HepG2 (cell line): ENCODE data around the gene MORN3. TPM values are rescaled to one million over a fixed set of nuclear protein-coding genes. Genes with fewer than 3 reads are reported as not detected.

Source experiments
- PRMT3 ChIP-seq: sonication (generic); formaldehyde crosslinking; IDR thresholded peaks from 2 replicates; pipeline ENCODE4 v1.8.1; 2022; ENCODE audit warnings: low read depth, mild to moderate bottlenecking, moderate library complexity, missing genetic modification reagents, borderline replicate concordance
- RBFOX2 ChIP-seq: fragments of 200-400 bp; formaldehyde crosslinking; IDR thresholded peaks from 2 replicates; pipeline ENCODE4 v1.6.1; 2017; ENCODE audit warnings: low read depth, mild to moderate bottlenecking, low read length
- SIN3B ChIP-seq: fragments of 150-350 bp; IDR thresholded peaks from 2 replicates; pipeline ENCODE4 v1.6.1; 2014; ENCODE audit warnings: low read length
- THAP9 ChIP-seq: sonication (generic); formaldehyde crosslinking; IDR thresholded peaks from 2 replicates; pipeline ENCODE4; 2020; ENCODE audit warnings: missing genetic modification reagents, mild to moderate bottlenecking, borderline replicate concordance
- WIZ ChIP-seq: sonication (generic); formaldehyde crosslinking; IDR thresholded peaks from 2 replicates; pipeline ENCODE4 v1.5.1; 2020; ENCODE audit warnings: mild to moderate bottlenecking, missing genetic modification reagents
- ZNF138 ChIP-seq: sonication (generic); formaldehyde crosslinking; IDR thresholded peaks from 2 replicates; pipeline ENCODE4 v1.5.0; 2020; ENCODE audit warnings: mild to moderate bottlenecking, low read depth, missing genetic modification reagents
- ZNF264 ChIP-seq: sonication (generic); formaldehyde crosslinking; IDR thresholded peaks from 2 replicates; pipeline ENCODE4 v1.4.0; 2020; ENCODE audit warnings: missing genetic modification reagents
- ZNF296 ChIP-seq: sonication (generic); formaldehyde crosslinking; conservative IDR thresholded peaks from 2 replicates; pipeline ENCODE4 v1.5.0; 2020; ENCODE audit warnings: mild to moderate bottlenecking, missing genetic modification reagents
- ZNF512B ChIP-seq: sonication (generic); formaldehyde crosslinking; IDR thresholded peaks from 2 replicates; pipeline ENCODE4 v1.5.1; 2020; ENCODE audit warnings: missing genetic modification reagents, mild to moderate bottlenecking, borderline replicate concordance
- ZNF644 ChIP-seq: IDR thresholded peaks from 2 replicates; pipeline ENCODE4 v1.6.1; 2016; ENCODE audit warnings: low read depth
- ZNF772 ChIP-seq: sonication (generic); formaldehyde crosslinking; IDR thresholded peaks from 2 replicates; pipeline ENCODE4 v1.5.0; 2020; ENCODE audit warnings: mild to moderate bottlenecking, missing genetic modification reagents
- ZNF781 ChIP-seq: sonication (generic); formaldehyde crosslinking; IDR thresholded peaks from 2 replicates; pipeline ENCODE4 v1.5.1; 2020; ENCODE audit warnings: borderline replicate concordance, mild to moderate bottlenecking, missing genetic modification reagents; ENCODE audit errors: not compliant biosample characterization
- ZSCAN12 ChIP-seq: sonication (generic); formaldehyde crosslinking; IDR thresholded peaks from 2 replicates; pipeline ENCODE4 v1.9.0; 2021; ENCODE audit warnings: mild to moderate bottlenecking, missing genetic modification reagents
- ZSCAN9 ChIP-seq: IDR thresholded peaks from 2 replicates; pipeline ENCODE4 v1.6.1; 2016; ENCODE audit warnings: borderline replicate concordance
- polyA plus RNA-seq, 8 experiments: library from polyadenylated mRNA; depleted of rRNA in 3 of 8; stranded (reverse) in 7 of 8; unstranded in 1 of 8; fragments of >200 nt; fragmentation: Illumina TruSeq in 4 of 8; extraction: Trizol in 4 of 8; gene quantifications; 2 replicates each; pipeline versions ENCODE4 v1.2.1 to v1.2.3, GENCODE V29; 2011 to 2016; ENCODE audit warnings: low read depth in 4 of 8, missing spikeins in 1 of 8, mixed read lengths in 1 of 8; ENCODE audit not compliant: insufficient read depth in 1 of 8
- total RNA-seq, 5 experiments: library from RNA; depleted of rRNA; stranded (reverse); fragments of >200 nt; fragmentation: Illumina TruSeq; extraction: Trizol; gene quantifications; 2 replicates each; pipeline ENCODE4 v1.2.3, GENCODE V29; 2016; ENCODE audit warnings: low read depth in 1 of 5
- TF ChIP-seq, protein P1 (sequence below): IDR thresholded peaks from 2 replicates; pipeline ENCODE4 v1.6.1; 2016
- TF ChIP-seq, protein P2 (sequence below): sonication (generic); formaldehyde crosslinking; IDR thresholded peaks from 2 replicates; pipeline ENCODE4 v1.4.0; 2020; ENCODE audit warnings: missing genetic modification reagents, borderline replicate concordance
- TF ChIP-seq, protein P3 (sequence below): sonication (generic); formaldehyde crosslinking; IDR thresholded peaks from 2 replicates; pipeline ENCODE4 v1.8.1; 2022; ENCODE audit warnings: low read depth, mild to moderate bottlenecking, missing genetic modification reagents

MORN3 gene
- total and polyA plus RNA-seq, 2 of the 13 experiments (the other 11 are each of a cell fraction or from before 2014, with no cell fraction given) = 1.1 to 2.0 TPM

DNA sequence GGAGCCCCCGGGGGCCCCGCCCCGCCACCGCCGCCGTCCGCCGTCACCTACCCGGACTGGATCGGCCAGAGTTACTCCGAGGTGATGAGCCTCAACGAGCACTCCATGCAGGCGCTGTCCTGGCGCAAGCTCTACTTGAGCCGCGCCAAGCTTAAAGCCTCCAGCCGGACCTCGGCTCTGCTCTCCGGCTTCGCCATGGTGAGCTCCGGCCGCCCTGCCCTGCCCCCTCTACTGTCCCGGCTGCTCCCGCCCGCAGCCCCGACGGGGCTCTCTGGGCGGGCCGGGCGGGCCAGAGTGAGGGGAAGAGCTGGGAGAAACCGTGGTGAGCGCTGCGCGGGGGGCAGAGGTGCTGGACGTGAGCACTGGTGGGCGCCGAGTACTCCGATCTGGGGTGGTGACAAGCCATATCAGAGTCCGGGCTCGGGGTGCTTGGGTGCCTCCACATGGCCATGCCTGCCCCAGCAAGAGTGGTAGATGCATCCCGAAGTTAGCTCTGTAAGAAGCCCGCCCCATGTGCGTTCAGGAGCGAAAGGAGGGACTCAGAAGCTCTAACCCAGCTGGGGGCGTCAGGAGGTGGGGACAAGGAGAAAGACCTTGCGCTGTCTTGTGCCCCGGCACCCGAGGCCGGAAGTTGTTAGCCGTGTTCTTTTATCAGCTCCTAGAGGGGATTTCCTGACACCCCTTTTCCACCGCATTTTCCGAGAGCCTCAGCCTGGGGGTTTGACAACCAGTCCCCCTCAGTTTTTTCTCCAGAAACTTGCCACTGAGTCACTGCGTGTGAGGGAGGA is 42.4 kb downstream of the MORN3 start (continued):
- no peak for TF ChIP-seq THAP9
- no peak for TF ChIP-seq ZNF644 (CRISPR knock-in tag)
- TF ChIP-seq, protein P1, sequence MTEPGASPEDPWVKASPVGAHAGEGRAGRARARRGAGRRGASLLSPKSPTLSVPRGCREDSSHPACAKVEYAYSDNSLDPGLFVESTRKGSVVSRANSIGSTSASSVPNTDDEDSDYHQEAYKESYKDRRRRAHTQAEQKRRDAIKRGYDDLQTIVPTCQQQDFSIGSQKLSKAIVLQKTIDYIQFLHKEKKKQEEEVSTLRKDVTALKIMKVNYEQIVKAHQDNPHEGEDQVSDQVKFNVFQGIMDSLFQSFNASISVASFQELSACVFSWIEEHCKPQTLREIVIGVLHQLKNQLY (CRISPR knock-in tag) = no peak
- TF ChIP-seq ZSCAN9 (CRISPR knock-in tag) = no peak
- TF ChIP-seq PRMT3 (CRISPR knock-in tag) = 0 out of 2 replicates have a peak, but pooled peaks have one; percentile 15
- TF ChIP-seq ZNF138 (CRISPR knock-in tag) = no peak
- TF ChIP-seq WIZ (CRISPR knock-in tag) = no peak
- TF ChIP-seq ZNF512B (CRISPR knock-in tag) = no peak
- TF ChIP-seq, protein P2, sequence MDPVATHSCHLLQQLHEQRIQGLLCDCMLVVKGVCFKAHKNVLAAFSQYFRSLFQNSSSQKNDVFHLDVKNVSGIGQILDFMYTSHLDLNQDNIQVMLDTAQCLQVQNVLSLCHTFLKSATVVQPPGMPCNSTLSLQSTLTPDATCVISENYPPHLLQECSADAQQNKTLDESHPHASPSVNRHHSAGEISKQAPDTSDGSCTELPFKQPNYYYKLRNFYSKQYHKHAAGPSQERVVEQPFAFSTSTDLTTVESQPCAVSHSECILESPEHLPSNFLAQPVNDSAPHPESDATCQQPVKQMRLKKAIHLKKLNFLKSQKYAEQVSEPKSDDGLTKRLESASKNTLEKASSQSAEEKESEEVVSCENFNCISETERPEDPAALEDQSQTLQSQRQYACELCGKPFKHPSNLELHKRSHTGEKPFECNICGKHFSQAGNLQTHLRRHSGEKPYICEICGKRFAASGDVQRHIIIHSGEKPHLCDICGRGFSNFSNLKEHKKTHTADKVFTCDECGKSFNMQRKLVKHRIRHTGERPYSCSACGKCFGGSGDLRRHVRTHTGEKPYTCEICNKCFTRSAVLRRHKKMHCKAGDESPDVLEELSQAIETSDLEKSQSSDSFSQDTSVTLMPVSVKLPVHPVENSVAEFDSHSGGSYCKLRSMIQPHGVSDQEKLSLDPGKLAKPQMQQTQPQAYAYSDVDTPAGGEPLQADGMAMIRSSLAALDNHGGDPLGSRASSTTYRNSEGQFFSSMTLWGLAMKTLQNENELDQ = no peak
- TF ChIP-seq, protein P3, sequence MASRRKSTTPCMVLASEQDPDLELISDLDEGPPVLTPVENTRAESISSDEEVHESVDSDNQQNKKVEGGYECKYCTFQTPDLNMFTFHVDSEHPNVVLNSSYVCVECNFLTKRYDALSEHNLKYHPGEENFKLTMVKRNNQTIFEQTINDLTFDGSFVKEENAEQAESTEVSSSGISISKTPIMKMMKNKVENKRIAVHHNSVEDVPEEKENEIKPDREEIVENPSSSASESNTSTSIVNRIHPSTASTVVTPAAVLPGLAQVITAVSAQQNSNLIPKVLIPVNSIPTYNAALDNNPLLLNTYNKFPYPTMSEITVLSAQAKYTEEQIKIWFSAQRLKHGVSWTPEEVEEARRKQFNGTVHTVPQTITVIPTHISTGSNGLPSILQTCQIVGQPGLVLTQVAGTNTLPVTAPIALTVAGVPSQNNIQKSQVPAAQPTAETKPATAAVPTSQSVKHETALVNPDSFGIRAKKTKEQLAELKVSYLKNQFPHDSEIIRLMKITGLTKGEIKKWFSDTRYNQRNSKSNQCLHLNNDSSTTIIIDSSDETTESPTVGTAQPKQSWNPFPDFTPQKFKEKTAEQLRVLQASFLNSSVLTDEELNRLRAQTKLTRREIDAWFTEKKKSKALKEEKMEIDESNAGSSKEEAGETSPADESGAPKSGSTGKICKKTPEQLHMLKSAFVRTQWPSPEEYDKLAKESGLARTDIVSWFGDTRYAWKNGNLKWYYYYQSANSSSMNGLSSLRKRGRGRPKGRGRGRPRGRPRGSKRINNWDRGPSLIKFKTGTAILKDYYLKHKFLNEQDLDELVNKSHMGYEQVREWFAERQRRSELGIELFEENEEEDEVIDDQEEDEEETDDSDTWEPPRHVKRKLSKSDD (CRISPR knock-in tag) = no peak
- no peak for TF ChIP-seq ZNF296 (CRISPR knock-in tag)
- TF ChIP-seq ZNF772 (CRISPR knock-in tag) = no peak
- 0 out of 2 replicates have a peak, but pooled peaks have one; percentile 18 for TF ChIP-seq RBFOX2
- TF ChIP-seq SIN3B = no peak
- TF ChIP-seq ZNF264 (CRISPR knock-in tag) = no peak
- TF ChIP-seq ZNF781 (CRISPR knock-in tag) = peak; percentile 64
- no peak for TF ChIP-seq ZSCAN12
